ENCODE results near the gene RHAG. TPM values are rescaled to one million over a fixed set of nuclear protein-coding genes. Genes with fewer than 3 reads are reported as not detected.

Gene RHAG
- total RNA-seq (not detected in 2 replicates), polyA plus RNA-seq (not detected in 2 replicates), polyA minus RNA-seq (0.57 and 1.5 TPM in 2 replicates)
- not detected for total RNA-seq (2013)

GRCh38 chr6:49636713-49637349 is at the start of gene RHAG:
RHAG (minus strand) TSS chr6:49636839; CDS start chr6:49636812, 27 bp downstream.
- TF ChIP-seq, protein P1, sequence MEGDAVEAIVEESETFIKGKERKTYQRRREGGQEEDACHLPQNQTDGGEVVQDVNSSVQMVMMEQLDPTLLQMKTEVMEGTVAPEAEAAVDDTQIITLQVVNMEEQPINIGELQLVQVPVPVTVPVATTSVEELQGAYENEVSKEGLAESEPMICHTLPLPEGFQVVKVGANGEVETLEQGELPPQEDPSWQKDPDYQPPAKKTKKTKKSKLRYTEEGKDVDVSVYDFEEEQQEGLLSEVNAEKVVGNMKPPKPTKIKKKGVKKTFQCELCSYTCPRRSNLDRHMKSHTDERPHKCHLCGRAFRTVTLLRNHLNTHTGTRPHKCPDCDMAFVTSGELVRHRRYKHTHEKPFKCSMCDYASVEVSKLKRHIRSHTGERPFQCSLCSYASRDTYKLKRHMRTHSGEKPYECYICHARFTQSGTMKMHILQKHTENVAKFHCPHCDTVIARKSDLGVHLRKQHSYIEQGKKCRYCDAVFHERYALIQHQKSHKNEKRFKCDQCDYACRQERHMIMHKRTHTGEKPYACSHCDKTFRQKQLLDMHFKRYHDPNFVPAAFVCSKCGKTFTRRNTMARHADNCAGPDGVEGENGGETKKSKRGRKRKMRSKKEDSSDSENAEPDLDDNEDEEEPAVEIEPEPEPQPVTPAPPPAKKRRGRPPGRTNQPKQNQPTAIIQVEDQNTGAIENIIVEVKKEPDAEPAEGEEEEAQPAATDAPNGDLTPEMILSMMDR (IDR thresholded peaks at IDR 0.05): no peak
- TF ChIP-seq EZH2 (IDR thresholded peaks at IDR 0.05; ENCODE audit: borderline replicate concordance, insufficient read depth, low read depth, low read length, poor library complexity, severe bottlenecking): no peak
- POLR2A ChIA-PET: no interaction called here
- DNase-seq: no peak
- intact Hi-C loops (cut with micrococcal nuclease): no loop called here
- no peak within 1 kb of the TSS for H3K9ac ChIP-seq (ENCODE audit: low read length)
- H3K4me1 Mint-ChIP-seq: no peaks in the 10 kb centered on the region
- no peak within 1 kb of the TSS for H3K27ac Mint-ChIP-seq
- H3K4me1 ChIP-seq (ENCODE audit: control insufficient read depth in 2 of 2, insufficient read depth in 2 of 2, low read length in 2 of 2): no peaks in the 10 kb centered on the region
- no peaks in the 10 kb centered on the region for H3K9me3 ChIP-seq (ENCODE audit: control extremely low read depth in 1 of 3, control insufficient read depth in 2 of 3, insufficient read depth in 1 of 3, low read length in 2 of 3)
- H4K20me1 ChIP-seq (ENCODE audit: control insufficient read depth, insufficient read depth, low read length, poor library complexity, severe bottlenecking): no peaks in the 10 kb centered on the region
- H3K9me3 Mint-ChIP-seq (ENCODE audit: insufficient read depth): no peaks in the 10 kb centered on the region
- WGBS (ENCODE audit: insufficient coverage): no CpG with 5 or more reads among the region's 3 CpGs
- no peak within 1 kb of the TSS for H3K4me3 ChIP-seq (ENCODE audit: control extremely low read depth in 1 of 5, extremely low read depth in 1 of 5, insufficient read depth in 1 of 5, low read depth in 2 of 5, low read length in 4 of 5)
- no peaks in the 10 kb centered on the region for H3K27me3 ChIP-seq (replicated peaks in 1 of 4; ENCODE audit: control extremely low read depth in 1 of 4, control insufficient read depth in 3 of 4, insufficient read depth in 4 of 4, low read length in 3 of 4)
- H3K79me2 ChIP-seq (ENCODE audit: control insufficient read depth, insufficient read depth, low read length): no peaks in the 10 kb centered on the region
- H3K4me2 ChIP-seq (replicated peaks; ENCODE audit: low read depth, low read length, poor library complexity, severe bottlenecking): no peak within 1 kb of the TSS
- H3K36me3 ChIP-seq (replicated peaks in 1 of 2; ENCODE audit: control extremely low read depth in 1 of 2, control insufficient read depth in 1 of 2, extremely low read depth in 1 of 2, insufficient read depth in 2 of 2, low read length in 1 of 2): no peaks in the 10 kb centered on the region
- H2AFZ ChIP-seq (ENCODE audit: insufficient read depth, low read depth, low read length, poor library complexity, severe bottlenecking): no peak within 1 kb of the TSS
- H3K27ac ChIP-seq (ENCODE audit: low read length in 2 of 2): no peak within 1 kb of the TSS
- H3K27me3 Mint-ChIP-seq: no peaks in the 10 kb centered on the region
- CTCF ChIA-PET: no interaction called here
- ATAC-seq (ENCODE audit: low read depth): no peak
- H3K4me3 Mint-ChIP-seq: no peak within 1 kb of the TSS

DNA sequence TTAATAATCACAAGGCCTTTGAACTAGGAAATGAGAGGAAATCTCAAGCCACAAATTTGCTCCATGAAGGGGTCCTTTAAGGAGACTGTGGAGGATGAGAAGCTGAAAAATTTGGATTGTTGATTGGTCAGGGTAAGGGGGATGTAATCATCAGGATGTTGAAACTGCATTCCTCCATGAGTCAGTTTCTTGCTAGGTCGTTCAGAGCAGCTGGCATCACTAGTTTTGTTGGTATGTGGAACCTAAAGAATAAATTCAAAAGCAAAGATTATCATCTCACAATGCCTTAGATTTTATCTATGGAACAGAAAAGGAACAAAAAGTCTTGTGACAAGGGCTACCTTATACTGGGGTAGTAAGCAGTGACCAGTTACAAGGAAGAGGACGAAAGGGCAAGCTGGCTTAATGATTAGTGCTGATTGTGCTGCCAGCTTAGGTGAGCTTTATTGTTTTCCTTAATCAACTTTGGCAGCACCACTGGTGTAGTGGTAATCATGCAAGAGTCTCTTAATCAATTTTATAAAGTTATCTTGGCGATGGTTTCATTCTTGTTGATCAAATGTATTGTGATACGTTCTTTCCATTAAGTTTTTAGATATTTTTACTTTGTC is 40.1 kb upstream of the RHAG start:
- Mint-ChIP-seq H3K9me3 (ENCODE audit: insufficient read depth) (peaks cover 5% of the 10 kb centered on the region), H3K4me1 (no peaks in the 10 kb centered on the region), H3K27me3 (no peaks in the 10 kb centered on the region), H3K4me3 (no peak overlapping the region), H3K27ac (no peak overlapping the region)
- CTCF ChIA-PET: no interaction called here
- no peaks in the 10 kb centered on the region for H3K79me2 ChIP-seq (ENCODE audit: control insufficient read depth, insufficient read depth, low read length)
- 78% methylated on average over 1 of the region's 4 CpGs for WGBS (ENCODE audit: insufficient coverage)
- no peaks in the 10 kb centered on the region for H3K27me3 ChIP-seq (replicated peaks in 1 of 4; ENCODE audit: control extremely low read depth in 1 of 4, control insufficient read depth in 3 of 4, insufficient read depth in 4 of 4, low read length in 3 of 4)
- no peak overlapping the region for H3K9ac ChIP-seq (ENCODE audit: low read length)
- intact Hi-C loops (cut with micrococcal nuclease): no loop called here
- no peak for DNase-seq
- no peak for ATAC-seq (ENCODE audit: low read depth)
- no peaks in the 10 kb centered on the region for H3K9me3 ChIP-seq (ENCODE audit: control extremely low read depth in 1 of 3, control insufficient read depth in 2 of 3, insufficient read depth in 1 of 3, low read length in 2 of 3)
- no peaks in the 10 kb centered on the region for H3K4me1 ChIP-seq (ENCODE audit: control insufficient read depth in 2 of 2, insufficient read depth in 2 of 2, low read length in 2 of 2)
- no peak overlapping the region for H3K27ac ChIP-seq (ENCODE audit: low read length in 2 of 2)
- H3K4me3 ChIP-seq (ENCODE audit: control extremely low read depth in 1 of 5, extremely low read depth in 1 of 5, insufficient read depth in 1 of 5, low read depth in 2 of 5, low read length in 4 of 5): no peak overlapping the region
- no peak overlapping the region for H3K4me2 ChIP-seq (replicated peaks; ENCODE audit: low read depth, low read length, poor library complexity, severe bottlenecking)
- TF ChIP-seq EZH2 (IDR thresholded peaks at IDR 0.05; ENCODE audit: borderline replicate concordance, insufficient read depth, low read depth, low read length, poor library complexity, severe bottlenecking): no peak
- TF ChIP-seq, protein P1 (IDR thresholded peaks at IDR 0.05): no peak
- H2AFZ ChIP-seq (ENCODE audit: insufficient read depth, low read depth, low read length, poor library complexity, severe bottlenecking): no peak overlapping the region
- POLR2A ChIA-PET: no interaction called here
- no peaks in the 10 kb centered on the region for H4K20me1 ChIP-seq (ENCODE audit: control insufficient read depth, insufficient read depth, low read length, poor library complexity, severe bottlenecking)
- H3K36me3 ChIP-seq (replicated peaks in 1 of 2; ENCODE audit: control extremely low read depth in 1 of 2, control insufficient read depth in 1 of 2, extremely low read depth in 1 of 2, insufficient read depth in 2 of 2, low read length in 1 of 2): no peaks in the 10 kb centered on the region

Data from B cell (primary cell).